ENCODE data around the gene PPFIBP2. TPM values are rescaled to one million over a fixed set of nuclear protein-coding genes. Genes with fewer than 3 reads are reported as not detected.
"Not testable (repeated sequence)": the region's sequence is repeated elsewhere in the genome, so short reads cannot be mapped to it uniquely, and the experiment has no call there.

Gene PPFIBP2
- total RNA-seq, 1 donor from 2014 or later, result 74.1 TPM

DNA sequence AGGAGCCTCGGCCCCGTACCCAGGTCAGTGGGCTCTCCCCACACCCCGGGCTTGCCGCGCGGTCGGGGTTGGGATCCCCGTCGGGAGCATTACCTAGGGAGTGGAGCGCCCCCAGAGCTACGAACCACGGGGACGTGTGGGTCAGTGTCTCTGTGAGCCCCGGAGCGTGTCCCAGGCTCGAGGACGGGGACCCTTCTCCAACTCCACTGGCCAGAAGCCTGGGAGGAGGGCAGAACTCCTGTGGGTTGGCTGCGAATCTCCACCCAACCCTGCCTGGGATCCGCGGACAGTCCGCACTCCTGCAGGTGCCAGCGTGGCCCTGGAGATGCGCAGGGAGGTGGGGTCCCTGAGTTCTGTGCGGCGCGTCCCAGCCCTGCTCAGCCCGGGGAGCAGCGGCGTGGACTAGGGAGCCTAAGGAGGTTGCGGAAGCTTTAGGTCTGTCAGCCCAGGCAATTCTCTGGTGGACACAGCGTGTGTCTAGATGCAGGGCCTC lies 346 bp downstream of the PPFIBP2 start:
- TF ChIP-seq, protein P1, sequence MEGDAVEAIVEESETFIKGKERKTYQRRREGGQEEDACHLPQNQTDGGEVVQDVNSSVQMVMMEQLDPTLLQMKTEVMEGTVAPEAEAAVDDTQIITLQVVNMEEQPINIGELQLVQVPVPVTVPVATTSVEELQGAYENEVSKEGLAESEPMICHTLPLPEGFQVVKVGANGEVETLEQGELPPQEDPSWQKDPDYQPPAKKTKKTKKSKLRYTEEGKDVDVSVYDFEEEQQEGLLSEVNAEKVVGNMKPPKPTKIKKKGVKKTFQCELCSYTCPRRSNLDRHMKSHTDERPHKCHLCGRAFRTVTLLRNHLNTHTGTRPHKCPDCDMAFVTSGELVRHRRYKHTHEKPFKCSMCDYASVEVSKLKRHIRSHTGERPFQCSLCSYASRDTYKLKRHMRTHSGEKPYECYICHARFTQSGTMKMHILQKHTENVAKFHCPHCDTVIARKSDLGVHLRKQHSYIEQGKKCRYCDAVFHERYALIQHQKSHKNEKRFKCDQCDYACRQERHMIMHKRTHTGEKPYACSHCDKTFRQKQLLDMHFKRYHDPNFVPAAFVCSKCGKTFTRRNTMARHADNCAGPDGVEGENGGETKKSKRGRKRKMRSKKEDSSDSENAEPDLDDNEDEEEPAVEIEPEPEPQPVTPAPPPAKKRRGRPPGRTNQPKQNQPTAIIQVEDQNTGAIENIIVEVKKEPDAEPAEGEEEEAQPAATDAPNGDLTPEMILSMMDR (IDR thresholded peaks at IDR 0.05), result no peak
- DNase-seq (ENCODE audit: extremely low spot score, unreplicated experiment), result no peak
- peak overlapping the region; percentile 88 for H3K4me3 Mint-ChIP-seq (ENCODE audit: unreplicated experiment)

DNA sequence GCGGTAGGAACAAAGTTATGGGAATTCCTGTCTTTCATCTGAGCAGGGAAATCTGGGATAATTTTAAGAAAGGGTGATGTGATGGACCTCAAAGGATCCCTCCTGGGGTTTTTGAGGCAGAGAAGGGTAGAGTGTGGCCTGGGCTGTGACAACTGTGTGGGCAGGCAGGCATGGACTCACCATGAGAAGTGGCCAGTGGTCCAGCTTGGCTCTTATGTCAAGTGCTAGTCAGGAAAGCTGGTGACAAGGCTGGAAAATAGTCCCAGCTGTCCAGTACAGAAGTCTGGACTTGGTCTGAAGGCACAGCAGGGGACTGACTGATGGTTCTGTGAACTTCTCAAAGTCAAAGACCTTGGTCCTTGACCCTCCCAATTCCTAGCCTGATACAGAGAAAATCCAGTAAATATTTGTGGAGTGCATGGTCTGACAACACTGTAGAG lies 1.7 kb downstream of the PPFIBP2 start:
- H3K27me3 Mint-ChIP-seq (ENCODE audit: unreplicated experiment), result peaks cover 28% of the 10 kb centered on the region
- H3K36me3 Mint-ChIP-seq (ENCODE audit: unreplicated experiment), result no peaks in the 10 kb centered on the region
- no peaks in the 10 kb centered on the region for H3K9me3 Mint-ChIP-seq (ENCODE audit: unreplicated experiment)
- peaks cover 28% of the 10 kb centered on the region for H3K4me1 Mint-ChIP-seq (ENCODE audit: unreplicated experiment)
- no peak overlapping the region for H3K27ac Mint-ChIP-seq (ENCODE audit: unreplicated experiment)
- no peak for DNase-seq (ENCODE audit: extremely low spot score, unreplicated experiment)
- TF ChIP-seq, protein P1 (IDR thresholded peaks at IDR 0.05), result no peak
- no peak overlapping the region for H3K4me3 Mint-ChIP-seq (ENCODE audit: unreplicated experiment)

More for the DNA sequence above, 346 bp downstream of the PPFIBP2 start:
- peaks cover 28% of the 10 kb centered on the region for H3K4me1 Mint-ChIP-seq (ENCODE audit: unreplicated experiment)
- peaks cover 3% of the 10 kb centered on the region for H3K36me3 Mint-ChIP-seq (ENCODE audit: unreplicated experiment)
- H3K9me3 Mint-ChIP-seq (ENCODE audit: unreplicated experiment), result no peaks in the 10 kb centered on the region
- H3K27me3 Mint-ChIP-seq (ENCODE audit: unreplicated experiment), result peaks cover 28% of the 10 kb centered on the region
- no peak overlapping the region for H3K27ac Mint-ChIP-seq (ENCODE audit: unreplicated experiment)

DNA sequence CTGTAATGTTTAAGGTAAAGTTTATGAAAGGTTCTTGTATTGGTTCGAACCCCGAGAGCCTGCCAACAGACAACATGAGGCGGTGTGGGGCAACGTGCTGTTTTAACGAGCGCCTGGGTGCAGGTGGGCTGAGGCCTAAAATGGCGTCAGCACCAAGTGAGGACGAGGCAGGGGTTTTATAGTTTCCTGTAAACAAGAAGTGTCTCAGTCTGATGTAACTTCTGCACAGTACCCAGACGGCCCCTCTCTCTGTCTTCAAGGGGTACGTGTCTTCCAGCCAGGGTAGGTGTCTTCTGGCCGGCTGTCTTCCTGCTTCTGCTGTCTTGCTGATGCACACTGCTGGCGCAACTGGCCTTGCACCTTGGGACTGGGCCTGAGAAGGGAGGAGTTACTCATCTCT lies 2.7 kb downstream of the PPFIBP2 start:
- H3K9me3 Mint-ChIP-seq (ENCODE audit: unreplicated experiment), result no peaks in the 10 kb centered on the region
- no peaks in the 10 kb centered on the region for H3K36me3 Mint-ChIP-seq (ENCODE audit: unreplicated experiment)
- no peak for DNase-seq (ENCODE audit: extremely low spot score, unreplicated experiment)
- peak overlapping the region; percentile 7 for H3K4me3 Mint-ChIP-seq (ENCODE audit: unreplicated experiment)
- TF ChIP-seq, protein P1 (IDR thresholded peaks at IDR 0.05), result no peak
- H3K27me3 Mint-ChIP-seq (ENCODE audit: unreplicated experiment), result peaks cover 28% of the 10 kb centered on the region
- H3K4me1 Mint-ChIP-seq (ENCODE audit: unreplicated experiment), result peaks cover 22% of the 10 kb centered on the region
- no peak overlapping the region for H3K27ac Mint-ChIP-seq (ENCODE audit: unreplicated experiment)

DNA sequence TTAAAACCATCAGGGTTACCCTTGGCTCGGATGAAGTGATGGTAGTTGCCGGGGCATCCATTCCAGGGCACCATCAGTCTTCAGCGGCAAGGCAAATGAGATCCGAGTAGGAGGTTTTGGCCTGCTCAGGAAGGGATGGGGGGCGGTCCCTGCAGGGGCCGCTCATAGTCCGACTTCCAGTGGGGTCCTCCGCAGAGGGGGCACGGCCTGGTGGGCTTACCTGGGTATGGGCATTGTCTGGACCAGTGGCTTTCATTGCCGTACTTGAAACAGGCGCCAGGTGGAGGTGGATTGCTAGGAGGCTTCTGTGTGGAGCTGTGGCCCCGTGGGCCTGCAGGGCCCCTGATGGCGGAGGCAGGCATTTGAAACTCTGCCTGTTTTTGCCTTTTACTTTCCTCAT lies 3.9 kb downstream of the PPFIBP2 start:
- H3K36me3 Mint-ChIP-seq (ENCODE audit: unreplicated experiment); H3K27ac Mint-ChIP-seq (ENCODE audit: unreplicated experiment); DNase-seq (ENCODE audit: extremely low spot score, unreplicated experiment); H3K9me3 Mint-ChIP-seq (ENCODE audit: unreplicated experiment); H3K4me3 Mint-ChIP-seq (ENCODE audit: unreplicated experiment): not testable (repeated sequence)
- H3K27me3 Mint-ChIP-seq (ENCODE audit: unreplicated experiment), result peaks cover 28% of the 10 kb centered on the region
- H3K4me1 Mint-ChIP-seq (ENCODE audit: unreplicated experiment), result peaks cover 12% of the 10 kb centered on the region

DNA sequence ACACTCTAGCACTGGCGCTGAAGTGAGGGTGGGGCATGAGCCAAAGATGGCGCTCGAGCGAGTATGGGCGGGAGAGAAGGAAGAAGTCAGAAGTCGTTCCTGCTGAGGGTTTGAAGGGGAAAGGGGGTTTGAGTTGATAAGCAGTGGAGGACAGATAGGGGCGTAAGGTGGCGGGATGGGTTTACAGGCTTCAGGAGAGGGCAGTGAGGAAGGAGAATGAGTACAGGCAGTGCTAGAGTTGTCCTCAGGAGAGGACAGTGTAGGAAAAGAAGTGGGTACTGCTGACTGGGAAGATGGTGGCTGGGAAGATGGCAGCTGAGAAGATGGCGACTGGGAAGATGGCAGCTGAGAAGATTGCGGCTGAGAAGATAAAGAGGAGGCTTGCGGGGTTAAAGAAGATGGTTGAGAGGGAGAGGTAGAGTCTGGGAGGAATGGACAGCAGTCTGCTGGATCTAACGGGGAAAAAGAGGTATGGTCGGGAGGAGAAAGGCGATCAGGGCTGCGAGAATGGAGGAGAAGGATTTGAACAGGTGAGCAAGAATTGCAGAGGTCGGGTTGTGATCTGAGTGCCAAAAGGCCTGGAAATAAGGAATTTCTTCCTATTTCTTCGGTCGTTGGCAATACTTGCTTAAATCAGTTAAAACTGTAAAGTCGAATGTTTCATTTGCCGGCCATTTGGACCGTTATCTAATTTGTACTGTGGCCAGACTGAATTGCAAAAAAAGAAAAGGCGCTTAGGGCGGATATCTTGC lies 5.2 kb downstream of the PPFIBP2 start:
- Mint-ChIP-seq H3K9me3 (ENCODE audit: unreplicated experiment) (no peaks in the 10 kb centered on the region), H3K4me1 (ENCODE audit: unreplicated experiment) (peaks cover 8% of the 10 kb centered on the region), H3K27ac (ENCODE audit: unreplicated experiment) (no peak overlapping the region), H3K4me3 (ENCODE audit: unreplicated experiment) (no peak overlapping the region), H3K36me3 (ENCODE audit: unreplicated experiment) (no peaks in the 10 kb centered on the region), H3K27me3 (ENCODE audit: unreplicated experiment) (peaks cover 28% of the 10 kb centered on the region)
- TF ChIP-seq, protein P1 (IDR thresholded peaks at IDR 0.05), result no peak
- no peak for DNase-seq (ENCODE audit: extremely low spot score, unreplicated experiment)

Data from osteocyte (in vitro differentiated cells).